PC-3 (cell line): ENCODE data around the gene RIPOR2.
"Not testable (repeated sequence)": the region's sequence is repeated elsewhere in the genome, so short reads cannot be mapped to it uniquely, and the experiment has no call there.

Experiments used
- CTCF ChIP-seq: fragments of 300-600 bp; sonication (generic); conservative IDR thresholded peaks from 2 replicates; pipeline ENCODE4 v1.5.1; 2017; ENCODE audit warnings: antibody characterized with exemption, low read depth, mild to moderate bottlenecking, low read length
- EZH2 ChIP-seq: fragments of 300-600 bp; sonication (generic); IDR thresholded peaks from one replicate; pipeline ENCODE4 v1.6.1; 2017; ENCODE audit warnings: antibody characterized with exemption, mild to moderate bottlenecking, low read length; ENCODE audit not compliant: unreplicated experiment

GRCh38 chr6:24765968-24766367, 169.8 kb downstream of the RIPOR2 start:
- TF ChIP-seq CTCF, EZH2: not testable (repeated sequence)
